ENCODE measurements around the gene ZNF444.

ZNF444 gene

GRCh38 chr19:56161534-56161933 lies 20.4 kb downstream of the ZNF444 start:
- Histone ChIP-seq H4K20me1 (ENCODE audit: insufficient read depth, low read length, poor library complexity, severe bottlenecking) (no peaks in the 10 kb centered on the region), H3K4me3 (ENCODE audit: low read length, poor library complexity, severe bottlenecking) (no peak overlapping the region), H2AFZ (ENCODE audit: low read length) (no peak overlapping the region), H3K9me3 (ENCODE audit: insufficient read depth, low read depth, low read length) (no peaks in the 10 kb centered on the region), H3K4me1 (ENCODE audit: insufficient read depth, low read length, poor library complexity, severe bottlenecking) (peaks cover 24% of the 10 kb centered on the region), H3F3A (ENCODE audit: low read depth) (no peaks in the 10 kb centered on the region), H3K79me2 (ENCODE audit: insufficient read depth, low read length) (no peaks in the 10 kb centered on the region), H3K4me2 (ENCODE audit: low read depth, low read length, poor library complexity, severe bottlenecking) (no peak overlapping the region), H3K9me2 (replicated peaks; ENCODE audit: low read depth, low read length) (no peaks in the 10 kb centered on the region), H3K36me3 (ENCODE audit: insufficient read depth, low read length) (peaks cover 30% of the 10 kb centered on the region; the same call in 1 of the 2 replicates), H3K27me3 (ENCODE audit: insufficient read depth, low read length, poor library complexity, severe bottlenecking) (no peaks in the 10 kb centered on the region), H3K9ac (ENCODE audit: low read depth, low read length, poor library complexity, severe bottlenecking) (no peak overlapping the region)
- TF ChIP-seq CTCF (conservative IDR thresholded peaks at IDR 0.05; ENCODE audit: low read length) = no peak
- TF ChIP-seq EZH2phosphoT487 (IDR thresholded peaks at IDR 0.05; ENCODE audit: borderline replicate concordance) = no peak

GRCh38 chr19:56162258-56162657 lies 21.2 kb downstream of the ZNF444 start:
- Histone ChIP-seq H3K9me3 (ENCODE audit: insufficient read depth, low read depth, low read length) (no peaks in the 10 kb centered on the region), H3K27me3 (ENCODE audit: insufficient read depth, low read length, poor library complexity, severe bottlenecking) (no peaks in the 10 kb centered on the region), H2AFZ (ENCODE audit: low read length) (no peak overlapping the region), H3K9ac (ENCODE audit: low read depth, low read length, poor library complexity, severe bottlenecking) (no peak overlapping the region), H3K79me2 (ENCODE audit: insufficient read depth, low read length) (no peaks in the 10 kb centered on the region), H3F3A (ENCODE audit: low read depth) (no peaks in the 10 kb centered on the region), H4K20me1 (ENCODE audit: insufficient read depth, low read length, poor library complexity, severe bottlenecking) (no peaks in the 10 kb centered on the region), H3K4me2 (ENCODE audit: low read depth, low read length, poor library complexity, severe bottlenecking) (peak overlapping the region; percentile 39), H3K9me2 (replicated peaks; ENCODE audit: low read depth, low read length) (no peaks in the 10 kb centered on the region), H3K36me3 (ENCODE audit: insufficient read depth, low read length) (peaks cover 24% of the 10 kb centered on the region; the same call in 1 of the 2 replicates), H3K4me1 (ENCODE audit: insufficient read depth, low read length, poor library complexity, severe bottlenecking) (peaks cover 24% of the 10 kb centered on the region), H3K4me3 (ENCODE audit: low read length, poor library complexity, severe bottlenecking) (no peak overlapping the region)
- TF ChIP-seq CTCF (conservative IDR thresholded peaks at IDR 0.05; ENCODE audit: low read length) = no peak
- TF ChIP-seq EZH2phosphoT487 (IDR thresholded peaks at IDR 0.05; ENCODE audit: borderline replicate concordance) = no peak

GRCh38 chr19:56163097-56163496 lies 22.0 kb downstream of the ZNF444 start:
- H3F3A ChIP-seq (ENCODE audit: low read depth) = no peaks in the 10 kb centered on the region
- TF ChIP-seq EZH2phosphoT487 (IDR thresholded peaks at IDR 0.05; ENCODE audit: borderline replicate concordance) = no peak
- TF ChIP-seq CTCF (conservative IDR thresholded peaks at IDR 0.05; ENCODE audit: low read length) = no peak
- H3K9ac ChIP-seq (ENCODE audit: low read depth, low read length, poor library complexity, severe bottlenecking) = no peak overlapping the region
- peak overlapping the region; percentile 38 for H3K4me2 ChIP-seq (ENCODE audit: low read depth, low read length, poor library complexity, severe bottlenecking)
- H3K9me2 ChIP-seq (replicated peaks; ENCODE audit: low read depth, low read length) = no peaks in the 10 kb centered on the region
- peaks cover 24% of the 10 kb centered on the region for H3K4me1 ChIP-seq (ENCODE audit: insufficient read depth, low read length, poor library complexity, severe bottlenecking)
- no peaks in the 10 kb centered on the region for H4K20me1 ChIP-seq (ENCODE audit: insufficient read depth, low read length, poor library complexity, severe bottlenecking)
- no peak overlapping the region for H2AFZ ChIP-seq (ENCODE audit: low read length)
- no peak overlapping the region for H3K4me3 ChIP-seq (ENCODE audit: low read length, poor library complexity, severe bottlenecking)
- H3K27me3 ChIP-seq (ENCODE audit: insufficient read depth, low read length, poor library complexity, severe bottlenecking) = no peaks in the 10 kb centered on the region
- no peaks in the 10 kb centered on the region for H3K79me2 ChIP-seq (ENCODE audit: insufficient read depth, low read length)
- peaks cover 20% of the 10 kb centered on the region; the same call in 1 of the 2 replicates for H3K36me3 ChIP-seq (ENCODE audit: insufficient read depth, low read length)
- no peaks in the 10 kb centered on the region for H3K9me3 ChIP-seq (ENCODE audit: insufficient read depth, low read depth, low read length)
